Embryonic facial prominence (tissue), 1 donor: ENCODE data around the gene KDM4F.

Experiments used
- DNase-seq: peaks from one replicate; pipeline ENCODE4 v3.0.0-alpha.2; 2016; ENCODE audit errors: extremely low spot score

KDM4F gene

DNA sequence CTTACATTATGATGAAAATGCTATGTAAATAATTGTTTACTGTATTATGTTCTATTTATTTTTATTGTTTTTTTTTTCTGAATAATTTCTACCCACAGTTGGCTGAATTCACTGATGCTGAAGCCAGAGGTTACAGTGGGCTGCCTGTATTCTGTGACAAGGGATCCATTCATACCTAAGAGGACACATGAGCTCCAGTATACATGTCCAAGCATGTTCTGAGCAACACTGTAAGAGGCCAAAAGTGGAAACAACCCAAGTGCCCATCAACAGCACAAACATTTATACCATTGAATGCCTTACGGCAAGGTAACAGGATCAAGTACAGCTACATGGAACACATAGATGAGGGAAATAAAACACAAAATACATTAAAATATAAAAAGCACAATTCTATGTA is 16.1 kb downstream of the KDM4F start:
- DNase-seq = no peak

DNA sequence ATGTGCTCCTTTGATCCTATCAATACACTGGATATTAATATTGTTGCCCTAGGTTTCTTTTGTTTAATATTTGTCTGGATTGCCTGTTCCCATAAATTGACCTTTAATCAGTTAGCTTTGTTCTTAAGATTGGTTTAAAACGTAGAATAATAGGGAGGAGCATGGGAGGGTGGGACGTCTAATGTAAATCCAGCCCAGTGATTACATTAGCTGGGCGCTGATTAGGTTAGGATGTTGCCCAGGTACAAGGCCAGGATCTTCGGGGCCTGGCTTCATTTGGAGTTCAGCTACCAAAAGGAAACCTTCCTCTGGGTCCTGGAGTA is 17.5 kb downstream of the KDM4F start, which contains the start of gene SRSF8:
SRSF8 (plus strand) TSS at position 204 of the 323 bp plus-strand sequence. CDS start 308 bp downstream, outside the sequence.
- no peak for DNase-seq

DNA sequence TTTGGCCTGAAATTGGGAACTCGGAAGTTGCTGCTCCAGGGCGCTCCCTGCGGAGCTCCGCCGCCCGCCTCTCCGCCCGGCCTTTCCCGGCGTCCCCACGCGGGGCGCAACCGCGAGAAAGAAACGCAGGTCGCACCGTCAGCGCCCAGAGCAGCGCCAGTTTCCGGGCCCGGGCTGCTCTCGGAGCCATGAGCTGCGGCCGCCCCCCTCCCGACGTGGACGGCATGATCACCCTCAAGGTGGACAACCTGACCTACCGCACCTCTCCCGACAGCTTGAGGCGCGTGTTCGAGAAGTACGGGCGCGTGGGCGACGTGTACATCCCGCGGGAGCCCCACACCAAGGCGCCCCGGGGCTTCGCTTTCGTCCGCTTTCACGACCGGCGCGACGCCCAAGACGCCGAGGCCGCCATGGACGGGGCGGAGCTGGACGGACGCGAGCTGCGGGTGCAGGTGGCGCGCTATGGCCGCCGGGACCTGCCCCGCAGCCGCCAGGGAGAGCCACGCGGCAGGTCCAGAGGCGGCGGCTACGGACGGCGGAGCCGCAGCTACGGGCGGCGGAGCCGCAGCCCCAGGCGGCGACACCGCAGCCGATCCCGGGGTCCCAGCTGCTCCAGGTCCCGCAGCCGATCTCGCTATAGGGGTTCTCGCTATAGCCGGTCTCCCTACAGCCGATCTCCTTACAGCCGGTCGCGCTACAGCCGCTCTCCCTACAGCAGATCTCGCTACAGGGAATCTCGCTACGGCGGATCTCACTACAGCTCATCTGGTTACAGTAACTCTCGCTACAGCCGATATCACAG is 18.0 kb downstream of the KDM4F start:
- peak; percentile 59 for DNase-seq

DNA sequence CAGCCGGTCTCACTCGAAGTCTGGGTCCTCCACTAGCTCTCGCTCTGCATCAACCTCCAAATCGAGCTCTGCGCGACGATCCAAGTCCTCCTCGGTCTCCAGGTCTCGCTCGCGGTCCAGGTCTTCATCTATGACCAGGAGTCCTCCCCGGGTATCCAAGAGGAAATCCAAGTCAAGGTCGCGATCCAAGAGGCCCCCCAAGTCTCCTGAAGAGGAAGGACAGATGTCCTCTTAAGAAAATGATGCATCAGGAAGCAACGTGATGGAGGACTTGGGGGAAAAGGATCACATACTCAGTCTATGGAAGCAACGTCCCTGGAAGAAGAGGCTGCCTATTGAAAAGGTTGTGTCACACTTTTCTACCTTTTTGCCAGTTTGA is 18.6 kb downstream of the KDM4F start:
- DNase-seq = no peak

DNA sequence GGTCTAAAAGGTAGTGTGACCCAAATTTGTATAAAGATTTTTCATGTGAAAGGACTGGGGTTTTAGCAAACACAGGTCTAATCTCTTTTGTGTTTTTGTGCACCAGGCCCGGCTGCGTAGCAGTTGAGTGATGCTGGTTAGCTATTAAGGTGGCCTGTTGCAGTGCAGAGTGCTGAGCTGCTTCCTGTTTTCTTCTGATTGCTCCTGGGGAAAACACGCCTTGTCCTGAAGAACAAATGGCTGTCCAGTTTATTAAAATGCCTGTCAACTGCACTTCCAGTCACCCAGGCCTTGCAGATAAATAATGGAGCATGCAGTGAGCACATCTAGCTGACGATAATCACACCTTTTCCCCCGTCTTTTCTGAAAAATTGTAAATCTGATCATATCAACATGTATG is 19.3 kb downstream of the KDM4F start:
- DNase-seq = peak; percentile 54

DNA sequence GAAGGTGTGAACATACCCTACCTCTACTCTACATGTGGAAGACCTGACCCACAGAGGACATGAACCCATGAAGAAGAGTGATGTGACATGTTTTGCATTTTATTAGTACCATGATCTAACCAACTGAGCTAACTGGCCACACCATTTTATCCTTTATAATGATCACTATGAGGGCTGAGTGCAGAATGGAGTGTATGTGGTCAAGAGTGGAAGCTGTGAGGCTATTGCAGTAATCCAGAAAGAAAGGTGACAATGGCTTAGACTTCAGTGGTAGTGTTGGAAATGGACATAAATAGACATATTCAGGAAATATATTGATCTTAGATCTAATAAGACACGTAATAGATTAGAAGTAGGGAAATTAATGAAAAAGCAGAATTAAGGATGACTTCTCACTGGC is 21.2 kb downstream of the KDM4F start:
- DNase-seq = peak; percentile 51

DNA sequence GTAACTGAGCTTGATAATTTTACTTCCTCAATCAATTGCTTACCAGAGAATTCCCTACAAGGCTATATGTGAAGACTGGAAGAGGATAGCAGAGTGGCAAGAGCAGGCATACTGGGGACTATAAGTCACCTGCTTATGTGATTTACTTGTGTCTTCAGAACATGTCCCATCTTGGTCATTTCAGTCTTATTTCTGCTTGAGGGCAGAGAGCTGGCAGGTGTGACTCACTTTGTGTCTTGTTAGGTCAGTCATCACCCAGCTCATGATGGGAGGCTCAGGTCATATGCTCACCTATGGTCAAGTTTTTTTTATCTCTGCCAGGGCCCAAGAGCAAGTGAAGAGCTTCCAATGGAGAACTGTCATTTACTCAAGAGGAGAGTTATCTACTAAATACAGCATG is 23.7 kb downstream of the KDM4F start:
- no peak for DNase-seq

DNA sequence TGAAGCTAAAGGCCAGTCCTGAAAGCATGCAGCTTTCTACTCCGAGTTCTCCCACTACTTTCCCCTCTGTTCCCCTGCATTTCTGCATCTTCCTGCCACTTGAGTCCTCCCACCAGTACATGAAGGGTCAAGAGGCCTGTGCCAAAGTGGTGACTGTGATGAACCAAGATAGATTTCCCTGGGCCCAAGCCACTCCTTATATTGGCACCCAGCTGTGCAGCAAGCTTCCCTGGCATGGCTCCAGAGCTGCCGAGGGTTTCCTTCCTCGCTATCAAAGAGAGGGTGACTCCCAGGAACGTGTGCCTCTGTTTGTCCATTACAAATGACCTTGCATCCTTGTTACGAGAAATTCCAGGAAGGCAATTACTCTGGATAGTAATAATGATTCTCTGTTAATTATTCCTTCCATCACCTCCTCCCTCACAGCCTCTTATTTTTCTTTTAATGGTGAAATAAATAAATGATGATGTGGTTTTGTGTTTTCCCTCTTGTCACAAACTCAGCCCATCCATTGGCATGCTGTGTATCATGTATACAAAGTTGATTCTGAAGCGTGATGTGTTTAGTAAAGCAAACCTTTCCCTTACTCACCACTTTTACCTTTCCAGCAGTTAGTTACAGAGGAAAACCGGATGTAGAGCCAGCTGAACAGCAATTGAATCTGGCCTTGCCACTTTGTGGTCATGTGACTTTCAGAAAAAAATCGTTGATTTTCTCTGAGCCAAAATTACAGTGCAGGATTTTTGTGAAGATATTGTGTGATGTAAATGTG is 25.8 kb downstream of the KDM4F start:
- DNase-seq = no peak

DNA sequence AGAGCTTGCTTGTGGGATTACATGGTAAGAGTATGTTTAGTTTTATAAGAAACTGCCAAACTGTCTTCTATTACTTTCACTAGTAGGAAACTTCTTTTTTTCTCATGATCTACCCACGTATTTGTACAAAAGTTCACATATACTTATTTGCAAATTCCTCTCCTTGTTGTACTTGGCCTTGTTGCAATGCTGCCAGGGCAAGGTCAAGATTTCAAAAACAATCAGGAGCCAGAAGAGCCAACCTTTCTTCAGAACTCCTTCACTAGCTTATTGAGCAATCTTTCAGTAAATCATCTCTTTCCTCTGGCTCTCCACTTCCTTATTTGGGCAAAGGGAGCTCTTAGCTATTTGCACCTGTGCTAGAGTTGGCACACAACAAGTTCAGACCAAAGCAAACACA is 27.2 kb downstream of the KDM4F start:
- DNase-seq = no peak

DNA sequence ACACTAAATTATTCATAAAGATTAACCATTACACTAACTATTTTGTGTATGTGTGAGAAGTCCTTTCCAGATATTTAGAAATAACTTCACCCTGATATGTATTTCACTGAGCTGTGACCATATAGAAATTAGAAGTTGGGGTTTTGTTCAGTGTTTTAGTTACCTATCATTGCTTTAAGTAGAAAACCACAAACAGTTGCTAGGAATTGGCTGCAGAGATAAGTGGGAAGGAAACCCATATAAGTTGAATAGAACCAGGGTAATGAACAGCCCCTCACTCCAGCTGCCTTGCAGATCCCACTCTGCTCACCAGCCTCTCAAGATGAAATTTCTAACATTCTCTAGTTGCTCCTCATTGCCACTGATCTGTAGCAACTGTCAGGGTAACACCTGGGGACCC is 27.8 kb downstream of the KDM4F start:
- no peak for DNase-seq

DNA sequence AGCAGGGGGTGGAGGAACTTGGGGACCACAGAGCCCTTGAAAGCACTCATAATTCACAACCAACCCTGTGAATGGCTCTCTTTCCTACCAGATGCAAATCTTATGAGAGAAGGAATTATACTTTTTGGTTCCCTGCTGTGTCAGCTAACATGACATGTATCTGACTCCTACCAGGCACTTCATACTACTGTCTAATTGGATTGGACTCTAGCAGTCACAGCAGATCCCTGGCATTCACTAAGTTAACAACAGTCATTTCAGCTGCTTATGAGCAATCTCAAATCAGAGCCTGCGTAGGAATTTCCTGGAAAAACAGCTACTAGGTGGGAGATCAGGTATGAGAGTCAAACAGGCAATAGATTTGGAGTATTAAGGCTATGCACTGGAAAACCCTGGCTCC is 29.3 kb downstream of the KDM4F start:
- DNase-seq = no peak

DNA sequence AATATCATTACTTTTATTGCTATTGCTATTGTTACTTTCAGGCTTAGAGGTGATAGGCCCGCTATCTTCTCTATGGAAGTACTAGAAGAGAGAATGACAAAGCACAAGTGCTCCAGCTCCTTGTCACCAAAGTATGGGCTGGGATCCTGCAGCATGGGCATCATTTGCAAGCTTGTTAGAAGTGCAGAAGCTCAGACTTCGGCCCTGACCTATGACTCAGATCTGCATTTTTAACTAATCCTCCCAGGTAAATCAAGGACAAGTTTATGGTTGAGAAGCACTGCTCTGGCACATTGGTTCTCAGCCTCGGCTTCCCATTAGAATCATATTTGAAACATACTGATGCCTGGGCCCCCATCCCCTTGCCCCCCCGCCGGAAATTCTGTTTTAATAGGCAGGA is 31.8 kb downstream of the KDM4F start:
- DNase-seq = no peak

DNA sequence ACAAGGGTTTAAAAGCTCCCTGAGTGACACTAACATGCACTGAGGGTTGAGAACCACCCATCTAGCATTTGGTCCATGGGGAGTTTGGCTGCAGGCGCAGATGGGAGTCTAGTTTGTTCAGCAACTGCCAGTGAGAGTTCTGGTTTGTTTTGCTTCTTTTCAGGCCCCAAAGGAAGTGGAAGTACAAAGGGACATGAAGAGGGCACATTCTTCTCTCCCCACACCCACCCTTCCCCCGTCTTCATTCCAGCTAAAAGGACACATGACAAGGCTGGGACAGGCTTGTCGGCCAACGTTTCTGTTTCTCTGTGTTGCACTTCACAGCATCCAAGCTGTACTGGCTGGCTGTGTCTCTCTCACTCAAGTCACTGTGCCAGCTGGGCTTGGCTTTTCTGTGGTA is 32.2 kb downstream of the KDM4F start:
- DNase-seq = no peak

DNA sequence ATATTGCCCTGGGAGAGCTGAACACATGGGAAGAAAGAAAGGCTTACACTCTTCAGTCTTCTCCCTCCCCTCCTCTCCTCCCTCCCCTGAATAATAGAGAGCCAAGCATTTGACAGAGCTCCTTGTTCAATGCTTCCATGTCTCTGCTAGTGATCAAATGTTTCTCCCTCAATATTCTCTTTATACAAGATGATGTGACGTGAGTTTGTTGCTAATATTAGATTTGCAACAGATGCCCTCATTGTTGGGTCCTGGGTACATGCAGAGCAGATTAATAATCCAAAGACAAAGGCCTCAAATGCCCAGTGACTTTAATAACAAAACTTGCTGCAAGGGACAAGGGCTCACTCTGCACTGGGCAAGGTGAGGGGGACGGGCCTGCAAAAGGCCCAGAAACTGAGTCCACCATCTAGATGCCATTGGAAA is 33.4 kb downstream of the KDM4F start:
- no peak for DNase-seq

DNA sequence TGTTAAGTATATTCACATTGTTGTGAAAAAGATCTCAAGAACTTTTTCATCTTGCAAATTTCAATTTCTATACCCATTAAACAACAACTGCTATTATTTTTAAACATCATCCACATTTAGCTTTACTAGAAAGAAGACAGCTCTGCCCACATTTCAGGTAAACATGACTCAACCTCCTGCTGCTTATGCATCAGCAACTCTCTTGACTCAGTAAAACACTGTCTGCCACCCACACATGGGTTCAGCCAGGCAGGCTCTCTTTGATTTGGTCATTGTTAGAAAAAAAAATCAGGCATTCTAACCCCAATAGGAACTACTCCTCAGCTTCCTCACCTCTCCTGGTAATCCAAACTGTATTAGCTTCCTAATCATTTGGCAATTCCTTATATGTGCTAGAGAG is 35.3 kb downstream of the KDM4F start:
- no peak for DNase-seq

DNA sequence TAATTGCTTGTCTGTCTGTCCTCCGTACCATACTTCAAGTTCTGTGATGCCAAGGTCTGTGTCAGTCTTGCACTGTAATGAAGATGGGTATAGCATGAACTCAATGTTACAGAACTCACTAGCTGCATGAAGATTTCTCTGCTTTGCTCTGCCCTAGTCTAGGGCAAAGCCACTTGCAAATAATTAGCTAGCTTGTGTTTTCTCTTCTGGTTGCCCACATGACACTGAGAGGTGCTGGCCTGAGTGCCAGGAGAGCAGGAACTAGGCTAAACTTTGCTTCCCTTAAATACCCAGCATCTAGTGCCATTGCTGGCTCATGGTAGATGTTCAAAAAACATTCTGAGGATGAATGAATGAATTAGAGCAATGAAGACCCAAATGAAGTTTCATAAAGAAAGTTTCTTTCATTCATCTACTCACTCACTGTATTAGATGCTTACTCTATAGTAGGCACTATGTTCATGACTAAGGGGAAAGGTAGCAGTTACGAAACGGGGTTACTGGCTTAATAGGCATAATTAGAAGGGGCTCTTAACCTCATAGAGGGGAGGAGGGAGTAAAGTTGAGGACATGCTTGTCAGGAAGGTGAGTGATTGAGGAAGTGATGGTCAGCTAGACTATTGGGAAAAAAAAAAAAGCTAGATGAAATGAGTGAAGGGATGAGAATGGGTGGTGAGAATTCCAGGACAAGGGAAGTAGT is 36.0 kb downstream of the KDM4F start:
- no peak for DNase-seq

DNA sequence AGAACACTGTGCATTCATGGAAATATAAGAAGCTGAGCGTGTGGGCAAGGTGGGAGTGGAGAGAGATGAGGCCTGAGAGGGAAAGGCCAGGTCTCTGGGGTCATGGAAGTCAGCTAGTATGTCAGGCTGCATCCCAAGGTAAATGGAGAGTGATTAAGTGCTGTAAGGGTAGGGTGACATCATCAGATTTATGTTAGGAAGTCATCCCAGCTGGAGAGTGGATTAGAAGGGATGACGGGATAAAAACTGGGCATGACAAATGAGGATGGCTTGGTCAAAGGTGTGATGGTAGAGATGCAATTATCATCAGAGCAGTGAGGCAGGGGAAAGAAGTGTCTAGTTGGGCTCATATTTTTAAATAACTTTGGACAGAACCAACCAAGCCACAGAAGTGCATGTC is 36.9 kb downstream of the KDM4F start:
- no peak for DNase-seq

DNA sequence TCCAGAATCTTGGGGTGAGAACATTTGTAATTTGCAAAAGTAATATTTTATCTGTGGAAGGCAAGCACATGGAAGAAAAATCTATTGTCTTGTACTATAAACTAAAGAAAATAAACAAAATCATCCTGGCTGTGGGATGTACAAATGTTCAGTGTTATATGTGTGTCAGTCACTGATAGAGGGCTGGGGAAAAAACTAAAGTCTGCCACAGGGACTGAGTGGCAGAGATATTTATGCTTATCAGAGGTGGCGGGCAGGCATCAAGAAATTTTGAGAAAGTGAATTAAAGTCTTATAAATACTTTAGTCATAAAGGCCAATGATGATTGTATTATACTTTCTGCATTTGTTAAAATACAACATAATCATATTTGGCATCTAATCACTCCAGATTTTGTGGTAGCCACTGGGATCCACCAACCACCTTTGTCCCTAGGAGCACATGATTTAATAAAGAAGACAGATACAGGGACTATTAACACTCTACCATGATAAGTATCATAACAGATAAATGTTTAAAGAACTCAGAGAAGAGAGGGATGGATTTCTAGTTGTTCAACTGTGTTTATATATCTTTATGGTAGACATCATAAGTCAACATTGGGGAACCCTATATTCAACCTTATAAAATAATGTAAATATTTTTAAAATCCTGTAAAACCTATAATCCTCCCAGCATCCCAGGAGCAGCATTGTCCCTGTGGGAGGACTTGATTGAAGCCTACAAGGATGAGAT is 37.8 kb downstream of the KDM4F start:
- DNase-seq = no peak

DNA sequence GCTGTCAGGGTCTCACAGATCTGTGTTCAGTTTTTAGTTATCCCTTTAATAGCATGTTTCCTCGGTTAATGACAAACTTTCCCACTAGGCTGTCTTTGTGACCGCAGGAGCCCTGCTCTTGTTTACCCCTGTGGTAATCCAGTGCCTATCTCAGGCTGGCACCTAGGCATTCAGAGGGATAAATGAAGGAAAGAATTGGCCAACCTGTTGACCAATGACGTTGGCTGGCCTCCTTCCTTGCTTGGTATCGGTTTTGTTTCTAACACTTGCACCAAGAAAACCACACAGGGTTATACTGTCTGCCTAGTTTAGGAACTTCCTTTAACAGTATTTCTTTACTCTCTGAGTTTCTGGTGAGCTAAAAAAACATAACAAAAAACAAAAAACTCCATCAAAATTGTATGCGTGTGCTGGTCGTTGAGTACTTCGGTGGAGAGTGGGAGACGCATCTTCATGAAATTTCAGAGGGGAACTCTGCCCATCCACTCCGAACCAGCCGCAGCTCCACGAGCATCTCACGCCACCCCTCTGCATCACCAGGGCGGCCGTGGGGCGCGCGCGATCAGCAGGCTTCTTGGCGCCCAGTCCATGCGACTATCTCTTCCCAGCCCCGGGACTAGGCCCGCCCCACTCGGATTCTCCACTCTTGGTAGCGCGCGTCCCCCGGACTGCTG is 39.9 kb downstream of the KDM4F start:
- no peak for DNase-seq

DNA sequence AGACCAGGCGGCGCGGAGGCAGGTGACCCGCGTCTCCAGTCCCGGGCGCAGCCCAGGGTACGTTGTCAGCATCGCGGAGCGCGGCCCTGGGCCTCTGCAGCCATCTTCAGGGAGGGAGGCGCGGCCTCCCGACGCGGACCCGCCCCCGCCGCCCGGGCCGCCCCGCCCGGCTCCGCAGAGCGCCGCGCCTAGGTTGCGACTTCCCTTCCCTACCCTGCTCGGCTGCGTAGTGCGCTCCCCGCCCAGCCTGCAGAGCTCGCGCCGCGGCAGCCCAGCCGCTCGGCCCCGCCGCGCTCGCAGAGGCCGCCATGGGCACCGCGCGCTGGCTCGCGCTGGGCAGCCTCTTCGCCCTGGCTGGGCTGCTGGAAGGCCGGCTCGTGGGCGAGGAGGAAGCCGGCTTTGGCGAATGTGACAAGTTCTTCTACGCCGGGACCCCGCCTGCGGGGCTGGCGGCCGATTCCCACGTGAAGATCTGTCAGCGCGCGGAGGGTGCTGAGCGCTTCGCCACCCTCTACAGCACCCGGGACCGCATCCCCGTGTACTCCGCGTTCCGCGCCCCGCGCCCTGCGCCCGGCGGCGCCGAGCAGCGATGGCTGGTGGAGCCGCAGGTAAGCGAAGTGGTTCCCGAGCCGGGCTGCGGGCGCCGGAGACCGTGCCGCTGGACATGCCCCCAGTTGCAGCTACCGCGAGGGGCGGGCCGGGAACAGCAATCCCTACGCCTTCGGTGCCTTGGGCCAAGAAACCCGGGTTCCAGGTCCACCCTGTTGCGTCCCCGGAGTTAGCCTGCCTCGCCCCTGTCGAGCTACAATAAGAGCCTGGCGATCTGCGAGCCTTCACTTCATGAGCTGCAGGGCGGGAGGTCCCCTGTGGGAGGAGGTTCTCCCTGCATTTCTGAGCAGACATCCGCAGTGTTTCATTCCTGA is 40.7 kb downstream of the KDM4F start, which contains the start of gene ENDOD1:
ENDOD1 (plus strand) TSS at position 227 of the 923 bp plus-strand sequence; CDS start at position 309, 82 bp downstream.
- DNase-seq = peak; percentile 81
